ENCODE results near the gene ACOD1.
"Not testable (repeated sequence)": the region's sequence is repeated elsewhere in the genome, so short reads cannot be mapped to it uniquely, and the experiment has no call there.

ACOD1 gene

DNA sequence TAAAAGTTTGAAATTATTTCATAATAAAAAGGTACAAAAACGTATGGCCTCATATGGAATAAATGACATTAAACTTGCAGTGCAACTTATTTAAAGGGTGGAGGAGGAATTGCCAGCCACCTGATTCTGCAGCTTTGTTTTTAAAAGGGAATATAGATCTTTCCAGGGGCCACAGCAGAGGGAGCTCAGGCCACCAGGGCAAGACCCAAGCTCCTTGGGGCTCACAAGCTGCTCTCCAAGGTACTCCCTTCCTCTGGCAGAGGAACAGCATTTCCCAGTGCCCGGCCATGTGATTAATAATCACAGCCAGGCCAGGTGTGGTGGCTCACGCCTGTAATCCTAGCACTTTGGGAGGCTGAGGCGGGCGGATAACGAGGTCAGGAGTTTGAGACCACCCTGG is 6.2 kb downstream of the ACOD1 start:
- no peak for DNase-seq

DNA sequence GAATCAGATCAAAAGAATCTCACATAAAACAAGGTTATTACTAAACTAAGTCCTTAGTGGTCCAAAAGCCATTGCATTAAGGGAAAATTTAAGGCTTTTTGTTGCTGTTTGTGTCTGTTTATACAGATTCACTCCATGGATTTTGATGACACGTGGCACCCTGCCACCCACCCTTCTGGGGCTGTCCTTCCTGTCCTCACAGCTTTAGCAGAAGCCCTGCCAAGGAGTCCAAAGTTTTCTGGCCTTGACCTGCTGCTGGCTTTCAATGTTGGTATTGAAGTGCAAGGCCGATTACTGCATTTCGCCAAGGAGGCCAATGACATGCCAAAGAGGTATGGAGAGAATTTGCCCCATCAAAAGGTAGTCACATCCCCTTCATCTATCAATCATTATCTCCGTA is 6.9 kb downstream of the ACOD1 start:
- DNase-seq, result no peak

DNA sequence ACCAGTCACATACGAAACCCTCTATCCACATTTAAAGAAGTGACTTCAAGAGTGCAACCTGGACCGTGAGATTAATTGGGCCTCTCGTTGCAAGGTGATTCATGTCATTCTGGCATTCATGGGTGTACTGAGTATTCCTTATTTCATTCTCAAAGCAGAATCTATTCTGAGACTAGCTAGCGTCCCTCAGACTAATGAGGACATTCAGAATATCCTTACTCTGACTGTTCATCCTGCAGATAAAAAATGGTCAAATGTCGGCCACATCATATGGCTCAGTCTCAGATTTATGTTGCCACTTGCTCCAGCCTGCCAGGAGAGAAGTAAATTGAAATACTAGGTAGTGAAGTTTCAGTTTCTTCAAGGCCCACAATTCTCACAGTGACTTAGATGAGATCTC is 7.3 kb downstream of the ACOD1 start:
- no peak for DNase-seq

DNA sequence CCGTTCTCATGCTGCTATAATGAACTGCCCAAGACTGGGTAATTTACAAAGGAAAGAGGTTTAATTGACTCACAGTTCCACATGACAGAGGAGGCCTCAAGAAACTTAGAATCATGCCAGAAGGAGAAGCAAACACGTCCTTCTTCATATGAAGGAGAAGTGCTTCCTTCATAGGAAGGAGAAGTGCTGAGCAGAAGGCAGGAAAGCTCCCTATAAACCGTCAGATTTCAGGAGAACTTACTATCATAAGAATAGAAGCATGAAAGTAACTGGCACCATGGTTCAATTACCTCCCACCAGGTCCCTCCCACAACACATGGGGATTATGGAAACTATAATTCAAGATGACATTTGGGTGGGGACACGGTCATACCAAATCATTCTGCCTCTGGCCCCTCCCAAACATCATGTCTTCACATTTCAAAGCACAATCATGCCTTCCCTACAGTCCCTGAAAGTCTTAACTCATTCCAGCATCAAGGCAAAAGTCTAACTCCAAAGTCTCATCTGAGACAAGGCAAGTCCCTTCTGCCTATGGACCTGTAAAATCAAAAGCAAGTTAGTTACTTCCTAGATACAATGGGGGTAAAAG is 10.6 kb downstream of the ACOD1 start:
- DNase-seq, result no peak

DNA sequence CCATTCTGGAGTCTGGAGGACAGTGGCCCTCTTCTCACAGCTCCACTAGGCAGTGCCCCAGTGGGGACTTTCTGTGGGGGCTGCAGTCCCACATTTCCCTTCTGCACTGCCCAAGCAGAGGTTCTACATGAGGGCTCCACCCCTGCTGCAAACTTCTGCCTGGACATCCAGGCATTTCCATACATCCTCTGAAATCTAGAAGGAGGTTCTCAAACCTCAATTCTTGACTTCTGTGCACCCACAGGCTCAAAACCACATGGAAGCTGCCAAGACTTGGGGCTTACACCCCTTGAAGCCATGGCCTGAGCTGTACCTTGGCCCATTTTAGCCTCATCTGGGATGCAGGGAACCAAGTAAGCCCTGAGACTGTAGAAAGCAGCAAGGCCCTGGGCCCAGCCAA is 11.4 kb downstream of the ACOD1 start:
- not testable (repeated sequence) for DNase-seq

DNA sequence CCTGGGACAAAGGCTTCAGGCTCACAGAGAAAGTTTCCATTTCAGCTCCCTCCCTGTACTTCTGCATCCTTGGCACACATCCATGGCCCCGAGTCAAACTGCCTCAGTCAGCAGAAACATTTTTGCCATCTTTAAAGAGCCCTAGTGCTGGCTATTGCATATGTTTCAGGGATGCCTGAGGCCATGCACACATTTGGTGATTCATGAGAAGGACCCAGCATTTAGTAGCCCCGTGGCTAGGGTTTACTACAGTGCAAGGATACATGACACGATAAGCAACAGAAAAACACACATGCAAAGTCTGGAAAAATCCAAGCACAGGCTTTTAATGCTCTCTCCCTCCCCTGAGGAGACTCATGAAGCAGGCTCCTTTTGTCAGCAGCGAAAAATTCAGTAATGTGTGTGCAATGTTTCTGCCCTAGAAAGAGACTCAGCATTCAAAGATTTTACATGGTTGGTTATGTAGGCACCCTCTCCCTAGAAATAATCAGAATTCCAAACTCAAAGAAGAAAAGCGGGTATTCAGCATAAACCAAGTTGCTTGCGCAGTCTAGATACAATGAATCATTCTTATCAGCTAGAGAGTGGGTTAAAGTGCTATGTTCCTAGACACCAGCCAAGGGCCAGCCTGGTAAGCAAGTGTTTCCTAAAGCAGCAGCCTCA is 17.6 kb downstream of the ACOD1 start:
- peak; percentile 23 for DNase-seq

DNA sequence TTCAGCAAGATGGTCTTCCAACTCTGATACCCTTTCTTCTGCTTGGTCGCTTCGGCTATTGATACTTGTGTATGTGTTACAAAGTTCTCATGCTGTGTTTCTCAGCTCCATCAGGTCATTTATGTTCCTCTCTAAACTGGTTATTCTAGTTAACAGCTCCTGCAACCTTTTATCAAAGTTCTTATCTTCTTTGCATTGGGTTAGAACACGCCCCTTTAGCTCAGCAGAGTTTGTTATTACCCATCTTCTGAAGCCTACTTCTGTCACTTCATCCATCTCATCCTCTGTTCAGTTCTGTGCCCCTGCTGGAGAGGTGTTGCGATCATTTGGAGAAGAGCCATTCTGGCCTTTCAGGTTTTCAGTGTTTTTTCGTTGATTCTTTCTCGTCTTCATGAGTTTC is 18.7 kb downstream of the ACOD1 start:
- no peak for DNase-seq

DNA sequence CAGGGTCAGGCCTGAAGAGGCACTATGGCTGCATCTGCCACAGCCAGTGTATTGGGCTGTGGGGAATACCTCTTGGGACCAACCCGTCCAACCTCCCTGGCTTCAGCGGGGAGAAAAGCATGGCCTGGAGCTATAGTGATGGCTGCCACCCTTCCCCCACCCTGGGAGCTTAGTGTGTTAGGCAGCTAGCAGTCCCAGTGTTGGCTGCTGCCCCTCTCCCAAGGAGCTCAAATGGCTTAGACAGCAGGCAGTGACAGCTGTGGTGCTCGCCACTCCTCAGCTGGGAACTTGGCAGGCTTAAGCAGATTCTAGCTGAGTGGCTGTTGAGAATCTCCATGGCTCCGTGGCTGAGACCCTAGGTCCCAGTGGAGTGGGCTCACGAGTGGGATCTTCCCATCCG is 19.7 kb downstream of the ACOD1 start:
- peak; percentile 71 for DNase-seq

DNA sequence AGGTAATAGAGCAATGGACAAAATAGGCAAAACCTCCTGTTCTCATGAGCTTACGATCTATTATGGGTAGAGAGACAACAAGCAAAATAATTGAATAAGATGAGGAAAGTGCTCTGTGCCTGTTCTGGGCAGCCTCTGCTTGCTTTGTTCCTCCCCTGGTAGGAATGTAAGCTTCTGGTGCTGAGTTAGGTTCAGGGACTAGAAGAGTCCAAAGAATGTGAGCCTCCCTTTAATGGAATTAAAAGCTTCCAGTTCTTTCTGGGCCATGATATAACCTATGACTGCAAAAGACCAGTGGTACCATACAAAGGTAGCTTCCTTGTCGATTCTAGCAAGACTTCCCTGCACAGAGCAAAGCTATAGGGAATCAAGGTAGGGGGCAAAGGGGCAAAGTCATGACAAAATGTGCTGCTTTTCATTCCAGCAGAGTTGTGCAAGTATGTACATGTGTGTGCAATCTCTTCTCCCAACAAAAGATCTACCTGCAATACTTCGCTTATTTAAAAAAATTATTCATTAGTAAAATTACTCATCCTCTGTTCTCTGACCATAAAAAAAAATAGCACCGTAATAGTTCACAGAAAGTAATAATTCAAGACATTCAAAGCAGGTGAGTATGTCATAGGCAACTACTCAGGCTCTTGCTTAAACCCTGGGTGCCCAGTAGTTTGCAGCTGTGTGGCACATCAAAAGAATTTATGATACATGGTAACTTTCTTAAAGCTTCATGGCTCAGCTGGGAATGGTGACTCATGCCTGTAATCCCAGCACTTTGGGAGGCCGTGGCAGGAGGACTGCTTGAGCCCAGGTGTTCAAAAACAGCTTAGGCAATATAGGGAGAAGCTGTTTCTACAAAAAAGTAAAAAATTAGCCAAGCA is 21.4 kb downstream of the ACOD1 start:
- no peak for DNase-seq

DNA sequence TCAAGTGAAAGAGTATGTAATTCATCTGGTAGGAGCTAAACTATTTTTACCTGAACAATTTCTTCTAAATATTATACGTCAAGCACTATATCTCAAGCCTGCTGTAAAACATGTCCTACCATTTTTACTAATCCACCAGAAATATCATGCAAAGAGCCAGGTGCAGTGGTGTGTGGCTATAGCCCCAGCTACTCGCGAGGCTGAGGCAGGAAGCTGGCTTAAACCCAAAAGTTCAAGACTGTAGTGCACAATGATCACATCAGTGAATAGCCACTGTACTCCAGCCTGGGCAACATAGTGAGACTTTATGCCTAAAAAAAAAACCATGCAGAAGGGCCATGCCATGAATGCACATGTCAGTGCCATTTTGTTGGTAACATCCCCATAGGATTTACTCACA is 22.9 kb downstream of the ACOD1 start:
- DNase-seq, result no peak

DNA sequence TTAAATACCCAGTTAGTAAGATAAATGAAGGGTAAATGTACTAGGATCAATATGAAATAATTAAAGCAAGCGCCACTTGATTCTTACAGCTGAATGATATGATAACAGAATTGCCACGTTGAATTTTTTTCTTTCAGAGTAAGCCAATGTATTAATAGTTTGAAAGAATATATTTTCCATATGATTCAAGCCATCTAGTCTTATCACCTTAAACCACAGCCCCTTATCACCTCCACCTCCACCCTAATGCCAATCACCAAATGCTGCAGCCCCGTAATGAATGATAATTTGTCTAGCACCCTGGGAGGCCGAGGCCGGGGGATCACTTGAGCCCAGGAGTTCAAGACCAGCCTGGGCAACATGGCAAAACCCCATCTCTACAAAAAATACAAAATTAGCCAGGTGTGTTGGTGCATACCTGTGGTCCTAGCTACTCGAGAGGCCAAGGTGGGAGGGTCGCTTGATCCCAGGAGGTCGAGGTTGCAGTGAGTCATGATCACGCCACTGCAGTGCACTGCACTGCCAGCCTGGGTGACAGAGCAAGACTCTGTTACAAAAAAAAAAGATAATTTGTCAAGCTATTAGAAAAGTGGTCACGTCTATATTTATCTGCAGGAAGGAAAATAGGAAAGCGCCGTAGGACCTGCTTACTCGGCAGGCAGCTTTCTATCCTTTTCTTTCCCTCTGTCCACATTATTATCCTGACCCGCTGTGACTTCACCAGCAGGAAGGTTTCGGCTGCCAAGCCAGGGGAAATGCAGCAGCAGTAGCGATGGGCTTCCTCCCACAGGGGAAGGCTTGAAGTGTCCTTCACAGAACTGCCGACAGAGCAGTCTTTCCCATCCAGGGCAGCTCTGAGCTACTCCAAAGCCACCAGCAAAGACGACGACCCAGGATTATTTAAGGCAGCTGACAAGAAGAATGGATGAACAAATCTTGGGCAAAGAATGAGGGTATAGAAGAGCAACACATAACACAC is 23.8 kb downstream of the ACOD1 start:
- no peak for DNase-seq

DNA sequence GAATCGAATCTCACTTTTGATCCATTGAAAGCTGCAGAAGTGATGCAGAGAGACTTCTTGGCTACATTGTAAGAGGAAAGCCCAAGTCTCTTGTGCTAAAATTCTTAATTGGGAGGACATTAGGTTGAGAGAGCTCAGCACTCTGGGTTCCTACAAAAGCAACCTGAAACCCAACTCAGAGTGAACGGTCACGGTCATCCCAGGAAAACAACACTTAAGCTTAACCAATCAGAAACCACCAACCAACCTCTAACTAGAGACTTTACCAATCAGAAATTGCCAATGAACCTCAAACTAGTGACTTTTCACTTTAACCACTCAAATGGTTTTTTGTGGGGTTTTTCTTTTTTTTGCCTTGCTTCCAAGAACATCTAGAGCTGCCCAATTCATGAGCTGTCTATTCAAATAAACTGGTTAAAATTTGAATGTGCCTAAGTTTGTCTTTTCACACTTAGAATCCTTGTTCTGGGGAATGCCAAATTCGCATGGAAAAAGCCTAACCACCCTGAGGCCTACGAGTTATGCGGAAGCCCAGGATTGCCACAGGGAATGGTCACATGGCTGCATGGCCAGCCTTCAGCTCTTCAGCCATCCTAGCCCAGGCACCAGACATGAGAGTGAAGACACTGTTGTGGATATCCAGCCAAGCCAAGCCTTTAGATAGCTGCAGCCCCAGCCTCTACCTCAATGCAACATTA is 25.8 kb downstream of the ACOD1 start:
- no peak for DNase-seq

DNA sequence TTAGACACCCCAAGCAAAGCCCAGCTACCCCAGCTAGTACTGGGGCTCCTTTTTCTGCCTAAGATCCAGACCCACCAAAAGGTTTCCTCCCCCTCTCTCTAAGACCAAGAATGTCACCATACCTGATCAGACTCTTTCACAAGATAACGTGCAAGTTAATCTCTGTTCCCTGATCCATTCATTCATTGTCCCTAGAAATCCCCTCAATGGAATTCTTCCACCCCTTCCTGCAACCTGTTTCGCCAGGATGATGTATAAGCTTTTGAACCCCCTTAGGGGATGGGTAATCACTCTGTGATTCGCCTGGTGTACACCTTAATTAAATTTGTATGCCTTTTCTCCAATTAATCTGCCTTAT is 26.3 kb downstream of the ACOD1 start:
- DNase-seq, result no peak

DNA sequence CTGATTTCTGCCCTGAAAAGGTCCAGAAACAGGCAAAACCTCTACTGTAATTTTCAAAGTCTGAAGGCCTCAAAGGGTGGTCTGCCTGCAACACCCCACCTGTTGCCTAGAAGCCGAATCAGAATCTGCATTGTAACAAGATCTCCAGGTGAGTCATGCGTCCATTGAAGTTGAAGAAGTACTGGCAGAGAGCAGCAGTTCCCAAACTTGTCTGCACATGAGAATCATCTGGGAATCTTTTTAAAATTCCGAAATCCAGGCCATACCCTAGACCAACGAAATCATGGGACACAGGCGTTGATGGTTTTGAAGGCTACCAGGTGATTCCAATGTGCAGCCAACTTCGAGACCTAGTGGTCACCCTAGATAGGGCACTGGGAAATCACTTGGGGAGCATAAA is 27.6 kb downstream of the ACOD1 start:
- DNase-seq, result no peak

DNA sequence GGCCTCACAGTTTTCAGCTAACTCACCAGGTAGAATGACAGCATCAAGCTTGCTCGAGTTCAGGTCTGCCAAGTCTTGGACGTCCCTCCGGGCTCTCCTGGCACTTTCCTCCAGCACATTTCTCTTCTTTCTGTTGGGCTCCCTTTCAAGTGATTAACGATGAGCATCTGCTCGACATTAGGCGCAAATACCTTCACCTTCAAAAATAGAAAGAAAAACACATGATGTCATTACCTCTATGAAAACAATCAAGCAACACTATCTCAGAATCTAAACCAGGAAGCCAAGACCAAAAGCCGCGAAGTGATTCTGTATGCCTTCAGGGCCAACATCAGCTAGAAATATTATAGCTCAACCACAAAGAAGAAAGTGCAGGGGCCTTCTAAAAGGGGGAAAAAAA is 28.2 kb downstream of the ACOD1 start:
- DNase-seq, result peak; percentile 40

DNA sequence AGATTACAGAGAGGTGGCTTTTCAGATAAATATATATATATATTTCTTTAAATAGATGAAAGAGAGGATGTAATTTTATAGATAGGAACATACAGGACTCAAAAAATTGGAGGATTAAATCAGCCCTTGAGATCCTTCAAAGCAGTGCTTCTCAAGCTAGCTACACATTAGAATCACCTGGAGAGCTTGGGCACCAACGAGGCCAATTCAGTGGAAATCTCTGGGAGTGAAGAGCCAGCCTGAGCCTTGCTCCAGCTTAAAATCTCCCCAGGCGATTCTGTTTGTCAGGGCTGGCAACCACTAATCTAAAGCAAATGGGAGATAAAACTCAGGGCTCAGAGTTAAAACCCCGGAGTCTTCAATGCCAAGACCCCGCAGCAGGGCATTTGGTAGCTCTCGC is 28.6 kb downstream of the ACOD1 start:
- DNase-seq, result no peak

DNA sequence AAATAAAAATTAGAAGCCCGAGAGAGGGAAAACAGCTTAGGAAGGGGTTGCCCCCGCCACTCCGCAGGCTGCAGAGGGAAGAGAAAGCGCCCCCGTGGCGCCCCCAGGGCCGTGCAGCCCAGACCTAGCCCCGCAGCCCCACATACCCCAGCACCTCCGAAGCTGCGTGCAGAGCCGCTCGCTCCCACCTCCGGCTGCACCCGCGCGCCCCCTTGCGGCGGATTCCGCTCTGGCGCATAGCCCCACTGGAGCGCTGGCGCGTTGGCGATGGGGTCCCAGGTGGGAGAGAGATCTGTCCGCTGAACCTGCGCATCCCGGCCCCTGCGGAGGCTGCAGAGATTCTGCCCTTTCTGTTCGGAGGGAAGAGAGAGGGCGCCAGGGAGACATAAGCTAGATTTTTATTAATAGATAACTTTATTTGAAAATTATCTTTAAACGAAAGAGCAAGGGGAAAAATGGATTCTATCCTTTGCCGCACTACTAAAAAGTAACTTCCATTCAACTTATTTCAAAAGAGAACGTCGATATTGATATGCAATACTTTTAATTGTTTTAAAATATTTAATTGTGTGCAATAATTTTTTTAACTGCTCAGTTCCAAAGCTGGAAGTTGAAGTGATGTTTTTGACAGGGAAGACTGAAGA is 31.9 kb downstream of the ACOD1 start:
- peak; percentile 47 for DNase-seq

DNA sequence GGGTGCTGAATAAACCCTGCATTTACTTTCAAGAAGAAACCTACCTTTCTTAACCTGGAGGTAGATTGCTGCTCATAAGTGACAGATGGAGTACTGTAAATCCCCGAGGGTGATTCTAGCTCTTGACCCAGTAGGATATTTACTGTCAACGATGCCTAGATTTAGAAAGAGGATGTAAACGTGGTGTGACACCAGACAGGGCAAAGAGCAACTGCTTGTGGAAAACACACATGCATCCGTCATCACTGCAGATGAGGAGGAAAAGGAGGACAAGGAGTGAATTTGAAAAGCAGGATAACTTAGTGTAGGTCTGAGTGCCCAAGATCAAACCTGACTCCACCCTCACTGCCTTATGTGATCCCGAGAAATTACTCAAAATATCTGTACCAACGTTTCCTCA is 33.8 kb downstream of the ACOD1 start:
- DNase-seq, result no peak

DNA sequence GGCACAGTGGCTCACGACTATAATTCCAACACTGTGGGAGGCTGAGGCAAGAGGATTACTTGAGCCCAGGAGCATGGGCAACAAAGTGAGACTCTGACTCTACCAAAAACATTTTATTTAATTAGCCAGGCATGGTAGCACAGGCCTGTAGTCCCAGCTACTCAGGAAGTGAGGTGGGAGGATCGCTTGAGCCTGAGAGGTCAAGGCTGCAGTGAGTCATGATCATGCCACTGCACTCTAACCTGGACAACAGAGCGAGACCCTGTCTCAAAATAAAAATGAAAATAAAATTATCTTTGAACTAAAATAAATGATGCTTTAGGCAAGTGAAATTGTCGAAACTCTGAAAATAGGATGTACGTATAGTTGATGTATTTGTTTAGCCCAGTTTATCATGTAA is 35.4 kb downstream of the ACOD1 start:
- DNase-seq, result no peak

DNA sequence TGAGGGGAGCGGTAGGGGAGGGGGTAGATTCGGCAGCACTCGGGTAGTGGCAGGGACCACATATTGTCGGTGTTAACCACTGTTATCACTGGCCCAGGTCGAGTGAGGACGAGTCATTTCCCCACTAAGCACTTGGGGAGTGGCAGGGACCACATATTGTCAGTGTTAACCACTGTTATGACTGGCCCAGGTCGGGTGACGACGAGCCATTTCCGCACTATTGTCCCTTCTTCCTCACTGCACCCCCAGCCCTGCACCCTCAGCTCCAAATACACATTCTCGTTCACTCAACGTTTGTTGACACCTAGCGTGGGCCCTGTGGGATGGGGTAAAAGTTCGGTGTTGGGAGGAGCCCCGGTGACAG is 43.1 kb downstream of the ACOD1 start:
- DNase-seq, result no peak

DNA sequence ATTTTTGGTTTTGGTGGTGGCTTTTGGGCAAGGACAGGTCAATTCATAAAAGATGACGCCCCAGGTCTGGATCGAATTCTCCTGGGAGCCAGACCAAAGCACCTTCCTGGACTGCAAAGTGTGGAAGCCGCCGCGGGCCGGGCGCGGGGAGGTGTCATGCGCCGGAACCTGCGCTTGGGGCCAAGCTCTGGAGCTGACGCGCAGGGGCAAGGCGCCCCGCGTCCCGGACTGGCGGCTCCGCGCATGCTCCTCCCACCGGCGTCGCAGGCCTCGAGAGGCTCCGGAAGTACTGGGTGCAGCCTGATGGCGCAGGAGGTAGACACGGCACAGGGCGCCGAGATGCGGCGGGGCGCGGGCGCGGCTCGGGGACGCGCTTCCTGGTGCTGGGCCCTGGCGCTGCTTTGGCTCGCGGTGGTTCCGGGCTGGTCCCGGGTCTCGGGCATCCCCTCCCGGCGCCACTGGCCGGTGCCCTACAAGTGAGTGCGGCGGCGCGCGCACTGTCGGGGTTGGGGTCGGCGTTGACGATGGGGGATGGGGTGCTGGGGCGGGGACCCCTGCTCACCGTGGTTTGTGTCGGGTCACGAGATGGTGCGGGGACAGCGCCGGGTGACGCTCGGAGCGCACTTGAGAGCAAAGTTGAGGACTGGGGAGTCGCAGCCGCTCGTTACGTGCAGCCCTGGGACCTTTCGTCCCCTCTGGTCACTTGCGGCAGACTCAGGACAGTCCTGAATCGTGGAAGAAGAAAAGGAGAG is 43.7 kb downstream of the ACOD1 start, which contains the start of gene CLN5:
TSS of gene CLN5 (plus strand) at position 286 of the 752 bp plus-strand sequence. CDS start at position 304, 18 bp downstream.
- DNase-seq, result peak; percentile 89

Data from NCI-H1694 treated with DMSO at 0.1 percent for 48 hours (cell line).